Esophagus squamous epithelium (tissue), 4 donors: ENCODE measurements around the gene CRB2.

Experiments
- POLR2A ChIP-seq, 4 donors: fragments of 450-650 bp; IDR thresholded peaks; one replicate each; pipeline ENCODE4 v1.6.1; 2017; ENCODE audit warnings: antibody characterized with exemption in 4 of 4, mild to moderate bottlenecking in 4 of 4, moderate library complexity in 3 of 4
- TF ChIP-seq, protein P1 (sequence below), 6 experiments: fragments of 450-650 bp in 4 of 6; fragments of 200-600 bp in 2 of 6; sonication (generic) in 2 of 6; IDR thresholded peaks; one replicate each; pipeline ENCODE4 v1.5.1; 2016 to 2019; ENCODE audit warnings: antibody characterized with exemption in 6 of 6, mild to moderate bottlenecking in 4 of 6, moderate library complexity in 4 of 6

DNA sequence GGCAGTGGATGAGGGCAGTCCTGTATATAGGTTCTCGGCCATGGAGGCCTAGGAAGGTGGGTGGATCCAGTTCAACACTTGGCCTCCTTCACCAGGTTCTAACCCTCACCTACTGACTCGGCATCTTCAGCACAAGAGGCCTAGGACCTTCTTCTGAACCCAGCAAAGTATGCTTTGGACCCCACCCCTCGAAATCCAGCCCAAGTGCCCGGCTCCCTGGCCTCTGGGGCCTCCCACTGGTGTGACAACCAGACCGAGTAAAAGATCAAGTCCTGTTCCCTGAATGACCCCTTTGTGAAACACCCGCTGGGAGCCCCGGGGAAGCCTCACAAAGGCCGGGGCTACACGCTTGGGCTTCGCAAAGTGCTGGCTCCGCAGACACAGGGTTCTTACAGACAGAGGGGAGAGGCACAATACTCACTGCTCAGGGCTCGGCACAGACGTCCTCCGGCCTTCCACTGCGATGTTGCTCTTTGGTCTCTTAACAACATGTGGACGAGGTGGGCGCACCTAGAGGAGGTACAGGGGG is 47.0 kb downstream of the CRB2 start:
- no peak for TF ChIP-seq POLR2A (IDR thresholded peaks at IDR 0.05)
- TF ChIP-seq, protein P1, sequence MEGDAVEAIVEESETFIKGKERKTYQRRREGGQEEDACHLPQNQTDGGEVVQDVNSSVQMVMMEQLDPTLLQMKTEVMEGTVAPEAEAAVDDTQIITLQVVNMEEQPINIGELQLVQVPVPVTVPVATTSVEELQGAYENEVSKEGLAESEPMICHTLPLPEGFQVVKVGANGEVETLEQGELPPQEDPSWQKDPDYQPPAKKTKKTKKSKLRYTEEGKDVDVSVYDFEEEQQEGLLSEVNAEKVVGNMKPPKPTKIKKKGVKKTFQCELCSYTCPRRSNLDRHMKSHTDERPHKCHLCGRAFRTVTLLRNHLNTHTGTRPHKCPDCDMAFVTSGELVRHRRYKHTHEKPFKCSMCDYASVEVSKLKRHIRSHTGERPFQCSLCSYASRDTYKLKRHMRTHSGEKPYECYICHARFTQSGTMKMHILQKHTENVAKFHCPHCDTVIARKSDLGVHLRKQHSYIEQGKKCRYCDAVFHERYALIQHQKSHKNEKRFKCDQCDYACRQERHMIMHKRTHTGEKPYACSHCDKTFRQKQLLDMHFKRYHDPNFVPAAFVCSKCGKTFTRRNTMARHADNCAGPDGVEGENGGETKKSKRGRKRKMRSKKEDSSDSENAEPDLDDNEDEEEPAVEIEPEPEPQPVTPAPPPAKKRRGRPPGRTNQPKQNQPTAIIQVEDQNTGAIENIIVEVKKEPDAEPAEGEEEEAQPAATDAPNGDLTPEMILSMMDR (IDR thresholded peaks at IDR 0.05): no peak
